ENCODE data around the gene CTNNB1. TPM values are rescaled to one million over a fixed set of nuclear protein-coding genes. Genes with fewer than 3 reads are reported as not detected.

Gene CTNNB1
- total and polyA plus RNA-seq, 2 donors, result 230 to 664 TPM

DNA sequence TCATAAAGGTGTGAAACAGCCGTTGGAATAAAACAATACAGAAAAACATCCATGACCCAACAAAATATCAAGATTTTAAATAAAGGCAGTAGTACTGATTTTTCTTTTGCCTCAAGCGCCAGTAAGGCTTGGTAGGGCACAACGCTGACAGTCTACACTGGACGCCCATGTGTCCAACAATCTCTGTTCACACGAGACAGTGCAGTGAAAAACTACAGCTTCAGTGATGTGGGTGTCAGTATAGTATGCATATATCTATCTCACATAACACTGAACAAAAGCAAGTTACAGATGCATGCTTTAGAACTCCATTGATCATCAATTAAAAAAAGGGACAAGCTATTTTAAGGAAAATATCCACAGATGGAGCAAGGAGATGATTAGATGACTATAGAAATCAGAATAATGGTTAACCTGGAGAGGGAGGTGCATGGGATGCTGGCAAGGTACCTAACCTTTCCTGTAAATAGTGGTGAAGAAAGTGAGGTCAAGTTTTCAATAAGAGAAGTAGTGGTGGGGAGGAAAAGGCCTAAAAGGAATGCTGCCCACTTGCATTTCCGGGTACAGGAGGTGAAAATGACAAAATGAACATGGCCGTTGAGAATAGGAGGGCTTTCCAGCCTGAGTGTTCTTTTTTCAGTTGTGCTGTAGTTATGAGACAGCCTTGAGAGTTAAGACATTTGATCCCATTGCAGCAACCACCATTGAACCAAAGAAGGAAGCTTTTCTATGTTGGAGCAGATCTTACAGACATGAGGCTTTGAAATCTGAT lies 42.7 kb downstream of the CTNNB1 start:
- Histone ChIP-seq H3K36me3 (ENCODE audit: insufficient read depth) (peaks cover 3% of the 10 kb centered on the region), H3K27ac (ENCODE audit: low read depth) (no peak overlapping the region), H3K4me1 (ENCODE audit: insufficient read depth) (no peaks in the 10 kb centered on the region), H3K4me3 (ENCODE audit: low read depth, low read length) (no peak overlapping the region)
- 83% methylated on average over 7 of the region's 7 CpGs for WGBS
- DNase-seq (ENCODE audit: extremely low spot score), result no peak

DNA sequence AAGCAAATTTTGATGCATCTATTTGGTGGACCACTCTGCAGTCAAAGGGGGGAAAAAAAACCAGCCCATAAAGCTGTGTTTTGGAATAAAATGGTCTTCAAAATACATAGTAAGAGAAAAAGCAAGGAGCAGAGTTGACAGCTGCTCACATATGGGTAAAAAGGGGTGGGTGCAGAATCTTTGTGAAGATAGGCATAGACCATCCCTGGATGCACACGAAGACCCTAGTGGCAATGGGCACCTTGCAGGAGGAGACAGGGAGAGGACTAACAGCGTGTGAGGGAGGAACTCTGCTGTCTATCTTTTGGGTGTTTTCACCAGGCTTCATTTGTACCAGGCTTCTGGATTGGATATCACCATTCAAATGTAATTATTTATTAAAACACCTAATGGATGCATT lies 43.9 kb downstream of the CTNNB1 start:
- Histone ChIP-seq H3K27ac (ENCODE audit: low read depth) (no peak overlapping the region), H3K36me3 (ENCODE audit: insufficient read depth) (peaks cover under 1% of the 10 kb centered on the region), H3K4me3 (ENCODE audit: low read depth, low read length) (no peak overlapping the region), H3K4me1 (ENCODE audit: insufficient read depth) (no peaks in the 10 kb centered on the region)
- DNase-seq (ENCODE audit: extremely low spot score), result no peak
- 71% methylated on average over 2 of the region's 2 CpGs for WGBS

DNA sequence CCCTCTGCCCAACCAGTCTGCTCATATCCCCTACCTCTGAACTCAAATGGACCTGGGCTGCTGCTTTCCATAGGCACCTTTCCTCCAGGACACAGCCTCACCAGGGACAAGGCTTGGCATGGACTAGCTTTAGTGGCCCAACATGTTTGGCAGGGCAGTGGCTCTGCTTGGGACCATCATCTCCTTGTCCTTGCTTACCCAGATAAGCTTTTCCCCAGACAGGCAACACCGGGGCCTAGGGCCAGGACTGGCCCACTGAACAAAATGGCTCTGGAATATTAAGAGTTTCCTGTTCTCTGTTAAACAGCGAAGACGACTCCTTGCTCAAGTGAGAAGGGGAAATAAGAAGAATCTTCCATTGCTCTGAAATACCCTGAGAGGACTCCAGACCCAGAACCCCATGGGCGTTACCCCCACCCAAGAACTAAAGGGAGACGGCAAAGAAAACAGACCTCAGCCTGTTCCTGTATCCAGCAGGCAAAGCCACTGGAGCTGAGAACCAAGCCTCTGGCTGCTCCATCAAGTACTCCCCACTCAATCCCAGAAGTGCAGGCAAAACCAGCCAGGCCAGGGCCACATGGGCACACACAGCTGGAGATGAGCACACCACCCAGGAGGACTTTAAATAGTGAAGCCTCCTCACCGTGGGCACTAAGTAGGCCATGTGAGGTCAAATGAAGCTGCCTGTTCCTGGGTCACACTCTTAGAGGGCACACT lies 45.5 kb downstream of the CTNNB1 start:
- DNase-seq (ENCODE audit: extremely low spot score), result no peak
- Histone ChIP-seq H3K4me3 (ENCODE audit: low read depth, low read length) (no peak overlapping the region), H3K4me1 (ENCODE audit: insufficient read depth) (no peaks in the 10 kb centered on the region), H3K36me3 (ENCODE audit: insufficient read depth) (no peaks in the 10 kb centered on the region), H3K27ac (ENCODE audit: low read depth) (no peak overlapping the region)
- WGBS, result 69% methylated on average over 6 of the region's 6 CpGs

DNA sequence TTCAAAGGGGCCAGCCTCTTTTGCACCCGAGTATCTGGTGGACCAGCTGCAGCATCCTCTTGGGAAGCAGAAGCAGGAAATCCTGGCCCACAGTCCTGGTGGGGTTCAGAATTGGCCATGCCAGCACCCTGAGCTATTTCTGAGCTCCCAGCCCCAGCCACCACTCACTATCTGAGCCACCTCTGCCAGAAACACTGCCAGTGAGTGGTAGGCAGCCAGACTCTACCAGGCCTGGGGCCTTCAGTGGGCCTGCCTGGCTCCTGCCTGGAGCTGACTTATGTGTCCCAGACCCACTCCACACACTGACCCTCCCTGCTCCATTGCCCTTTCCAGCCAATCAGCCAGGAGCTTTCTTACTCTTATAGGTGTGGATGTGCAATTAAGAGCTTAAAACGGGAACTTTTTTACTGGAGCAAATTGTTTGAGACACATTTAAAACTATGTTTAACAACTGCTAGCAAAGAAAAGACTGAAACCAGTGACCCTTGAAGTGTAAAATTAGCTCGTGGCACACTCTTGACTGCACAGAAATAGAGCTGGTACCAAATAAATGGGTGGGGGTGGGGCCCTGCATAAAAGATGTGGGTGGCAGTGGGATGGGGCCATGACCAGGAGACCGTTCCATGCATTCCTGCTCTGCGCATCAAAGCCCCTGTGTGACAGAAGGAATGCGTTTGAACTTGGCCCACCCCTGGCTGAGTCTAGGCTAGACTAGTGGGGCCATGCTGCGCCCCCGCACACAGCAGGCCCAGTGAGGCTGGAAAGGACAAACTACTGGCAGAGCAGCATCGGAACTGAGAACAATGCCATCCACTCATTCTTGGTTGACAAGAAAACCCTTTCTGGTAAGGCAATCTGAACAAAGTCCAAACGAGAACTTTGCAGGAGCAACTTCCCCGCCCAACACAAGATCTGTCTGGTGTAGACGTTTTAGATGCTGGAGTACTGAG lies 48.0 kb downstream of the CTNNB1 start:
- H3K27ac ChIP-seq (ENCODE audit: low read depth), result no peak overlapping the region
- WGBS, result 68% methylated on average over 12 of the region's 12 CpGs
- H3K4me1 ChIP-seq (ENCODE audit: insufficient read depth), result no peaks in the 10 kb centered on the region
- H3K4me3 ChIP-seq (ENCODE audit: low read depth, low read length), result no peak overlapping the region
- no peak for DNase-seq (ENCODE audit: extremely low spot score)
- no peaks in the 10 kb centered on the region for H3K36me3 ChIP-seq (ENCODE audit: insufficient read depth)

DNA sequence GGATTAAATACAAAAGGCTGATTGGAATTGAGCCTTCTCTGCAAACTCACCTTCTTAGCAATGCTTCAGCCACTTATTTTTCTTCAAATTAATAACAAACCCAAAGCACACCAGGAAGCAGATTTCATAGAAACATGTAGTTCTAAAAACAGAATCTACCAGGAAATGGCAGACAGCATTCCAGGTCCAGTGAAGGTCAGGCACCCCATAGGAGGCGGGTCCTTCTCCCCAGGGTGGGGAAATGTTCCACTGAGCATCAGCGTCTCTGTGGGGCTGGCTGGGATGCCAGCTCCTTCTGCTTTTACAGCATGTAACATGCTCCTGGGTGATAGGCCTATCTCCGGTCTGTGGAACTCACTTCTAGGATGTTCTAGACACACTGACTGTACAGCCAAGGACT lies 49.2 kb downstream of the CTNNB1 start:
- no peak for DNase-seq (ENCODE audit: extremely low spot score)
- 85% methylated on average over 3 of the region's 3 CpGs for WGBS

DNA sequence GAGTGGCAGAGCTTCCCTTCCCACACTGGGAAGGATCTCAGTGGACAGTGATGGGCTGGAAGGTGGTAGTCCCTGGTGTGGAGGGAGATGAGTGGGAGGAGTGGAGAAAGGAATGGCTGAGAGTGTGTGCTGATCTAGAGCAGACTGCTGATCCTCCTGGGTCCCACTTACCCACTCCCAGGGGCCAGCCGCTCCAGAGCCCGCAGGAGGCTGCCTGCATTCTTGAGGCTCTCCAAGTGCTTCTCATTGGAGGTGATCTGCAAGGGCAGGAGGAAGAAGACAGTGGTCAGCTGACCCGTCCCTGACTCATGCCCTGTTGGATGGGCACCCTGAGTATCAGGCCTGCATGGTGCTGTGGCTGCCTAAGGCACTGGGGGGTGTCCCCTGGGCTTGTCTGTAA lies 50.0 kb downstream of the CTNNB1 start:
- no peaks in the 10 kb centered on the region for H3K36me3 ChIP-seq (ENCODE audit: insufficient read depth)
- no peak for DNase-seq (ENCODE audit: extremely low spot score)
- WGBS, result 97% methylated on average over 3 of the region's 3 CpGs
- H3K4me1 ChIP-seq (ENCODE audit: insufficient read depth), result no peaks in the 10 kb centered on the region
- H3K27ac ChIP-seq (ENCODE audit: low read depth), result no peak overlapping the region
- no peak overlapping the region for H3K4me3 ChIP-seq (ENCODE audit: low read depth, low read length)

More for the DNA sequence above, 49.2 kb downstream of the CTNNB1 start:
- Histone ChIP-seq H3K4me3 (ENCODE audit: low read depth, low read length) (no peak overlapping the region), H3K27ac (ENCODE audit: low read depth) (no peak overlapping the region), H3K36me3 (ENCODE audit: insufficient read depth) (no peaks in the 10 kb centered on the region), H3K4me1 (ENCODE audit: insufficient read depth) (no peaks in the 10 kb centered on the region)

DNA sequence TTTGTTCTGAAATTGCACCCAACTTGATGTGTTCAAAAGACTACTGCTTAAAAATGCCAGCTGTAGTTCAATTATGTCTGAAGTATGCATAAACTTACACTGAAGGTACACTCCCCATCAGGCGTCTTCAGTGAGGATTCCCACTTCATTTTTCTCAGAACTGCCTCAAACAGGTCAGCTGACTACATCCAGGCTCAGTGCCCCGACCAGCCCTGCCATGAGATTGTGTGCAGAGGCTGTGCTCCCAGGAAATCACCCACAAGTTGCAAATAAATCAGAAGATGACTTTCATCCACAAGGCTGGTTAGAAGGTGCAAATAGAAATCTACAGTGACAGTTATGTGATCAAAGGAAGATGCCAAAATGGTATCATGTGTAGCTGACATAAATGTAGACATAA lies 51.5 kb downstream of the CTNNB1 start:
- Histone ChIP-seq H3K4me1 (ENCODE audit: insufficient read depth) (no peaks in the 10 kb centered on the region), H3K27ac (ENCODE audit: low read depth) (no peak overlapping the region), H3K4me3 (ENCODE audit: low read depth, low read length) (no peak overlapping the region), H3K36me3 (ENCODE audit: insufficient read depth) (no peaks in the 10 kb centered on the region)
- WGBS, result 67% methylated on average over 2 of the region's 2 CpGs
- no peak for DNase-seq (ENCODE audit: extremely low spot score)

DNA sequence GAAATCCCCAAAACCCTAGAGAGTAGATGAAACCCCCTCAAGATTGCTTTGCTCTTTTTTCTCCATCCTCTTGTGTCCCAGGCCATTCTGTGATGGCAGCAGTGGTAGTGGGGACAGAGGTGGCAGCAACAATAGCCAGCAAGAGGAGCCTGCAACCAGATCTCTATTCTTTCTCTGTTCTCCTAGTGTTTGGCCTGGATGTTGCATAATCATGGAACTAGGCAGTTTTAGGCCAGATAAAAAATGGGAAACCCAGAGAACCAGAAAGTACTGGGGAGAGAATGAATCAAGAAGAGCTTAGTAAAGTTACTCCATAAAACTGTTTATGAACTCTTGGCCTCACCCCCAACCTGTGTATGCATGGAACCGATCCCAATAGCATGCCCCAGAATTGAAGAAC lies 52.3 kb downstream of the CTNNB1 start:
- WGBS, result 95% methylated on average over 1 of the region's 1 CpG
- no peak overlapping the region for H3K27ac ChIP-seq (ENCODE audit: low read depth)
- H3K4me3 ChIP-seq (ENCODE audit: low read depth, low read length), result no peak overlapping the region
- no peak for DNase-seq (ENCODE audit: extremely low spot score)
- no peaks in the 10 kb centered on the region for H3K36me3 ChIP-seq (ENCODE audit: insufficient read depth)
- no peaks in the 10 kb centered on the region for H3K4me1 ChIP-seq (ENCODE audit: insufficient read depth)

DNA sequence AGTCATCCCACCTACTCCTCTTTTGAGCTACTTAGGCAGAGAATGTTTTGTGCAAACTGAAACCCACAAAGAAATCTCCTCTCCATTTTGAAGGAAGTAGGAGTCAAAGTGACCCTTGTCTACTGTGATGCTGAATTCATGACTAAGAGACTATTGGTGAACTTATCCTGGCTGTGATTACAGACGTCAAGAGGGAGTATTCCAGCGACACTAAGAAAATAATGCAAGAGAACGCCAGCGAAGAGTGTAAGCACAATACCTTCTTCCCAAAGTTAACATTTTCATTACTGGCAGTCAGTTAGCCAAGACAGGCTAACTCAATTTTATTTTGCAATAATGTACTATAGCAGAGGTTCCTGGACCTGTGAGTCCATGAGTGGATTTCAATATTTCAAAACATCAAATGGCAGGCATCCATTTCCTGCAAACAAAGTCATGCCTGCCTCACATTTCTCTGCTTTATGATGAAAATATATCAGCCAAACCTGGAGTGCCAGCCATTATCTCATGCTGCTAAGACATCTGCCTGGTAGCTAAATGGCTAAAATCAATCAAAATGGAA lies 59.0 kb downstream of the CTNNB1 start:
- Histone ChIP-seq H3K27ac (ENCODE audit: low read depth) (no peak overlapping the region), H3K4me1 (ENCODE audit: insufficient read depth) (no peaks in the 10 kb centered on the region), H3K4me3 (ENCODE audit: low read depth, low read length) (no peak overlapping the region), H3K36me3 (ENCODE audit: insufficient read depth) (no peaks in the 10 kb centered on the region)
- WGBS, result 88% methylated on average over 4 of the region's 4 CpGs
- no peak for DNase-seq (ENCODE audit: extremely low spot score)

DNA sequence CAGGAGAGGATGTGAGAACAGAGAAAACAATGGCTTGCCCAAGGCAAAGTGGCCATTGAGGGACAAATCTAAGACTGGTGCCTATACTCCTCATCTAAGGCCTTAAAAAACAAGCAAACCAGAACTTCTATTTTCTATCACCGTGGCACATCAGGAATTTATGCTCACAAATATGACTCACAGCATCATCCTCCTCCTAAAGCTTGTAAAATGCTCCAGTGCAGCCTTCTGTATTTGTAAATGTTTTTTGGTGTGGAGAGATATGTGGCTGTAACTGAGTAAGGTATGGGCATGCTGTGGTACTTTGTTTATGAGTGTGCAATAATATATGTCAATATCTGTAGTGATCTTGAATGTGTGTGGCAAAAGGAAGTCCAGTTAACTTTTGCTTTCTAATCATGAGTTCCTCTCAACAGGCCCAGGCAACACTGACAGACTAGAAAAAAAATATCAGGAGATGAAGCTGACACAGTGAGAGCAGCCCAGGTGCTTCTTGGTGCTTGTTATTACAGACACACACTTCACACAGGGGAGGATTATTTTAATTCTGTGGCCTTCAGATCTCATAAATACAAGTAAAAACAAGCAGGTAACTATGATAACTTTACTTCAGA lies 60.3 kb downstream of the CTNNB1 start:
- no peak overlapping the region for H3K4me3 ChIP-seq (ENCODE audit: low read depth, low read length)
- no peak overlapping the region for H3K27ac ChIP-seq (ENCODE audit: low read depth)
- no peak for DNase-seq (ENCODE audit: extremely low spot score)
- H3K4me1 ChIP-seq (ENCODE audit: insufficient read depth), result no peaks in the 10 kb centered on the region
- WGBS, result 33% methylated on average over 1 of the region's 1 CpG
- H3K36me3 ChIP-seq (ENCODE audit: insufficient read depth), result no peaks in the 10 kb centered on the region

DNA sequence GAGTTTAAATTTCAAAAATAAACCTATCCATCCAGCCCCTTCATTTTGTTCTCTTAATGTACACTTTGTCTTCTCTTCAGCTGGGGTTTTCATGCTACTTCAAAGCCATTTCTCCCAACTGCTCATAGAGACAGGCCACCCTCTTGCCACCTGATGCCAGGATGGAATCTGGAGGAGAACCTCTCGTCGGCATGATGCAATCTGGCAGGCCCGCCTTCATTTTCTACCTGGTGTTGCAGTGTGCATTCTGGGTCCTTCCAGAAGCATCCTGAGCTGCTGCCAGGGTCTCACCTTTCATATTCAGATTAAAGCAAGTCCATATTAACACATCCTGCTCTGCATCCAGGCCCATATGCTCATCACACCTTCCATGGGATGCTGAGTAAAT lies 60.8 kb downstream of the CTNNB1 start:
- no peak for DNase-seq (ENCODE audit: extremely low spot score)
- Histone ChIP-seq H3K4me1 (ENCODE audit: insufficient read depth) (no peaks in the 10 kb centered on the region), H3K27ac (ENCODE audit: low read depth) (no peak overlapping the region), H3K4me3 (ENCODE audit: low read depth, low read length) (no peak overlapping the region), H3K36me3 (ENCODE audit: insufficient read depth) (no peaks in the 10 kb centered on the region)
- WGBS, result 87% methylated on average over 3 of the region's 3 CpGs

DNA sequence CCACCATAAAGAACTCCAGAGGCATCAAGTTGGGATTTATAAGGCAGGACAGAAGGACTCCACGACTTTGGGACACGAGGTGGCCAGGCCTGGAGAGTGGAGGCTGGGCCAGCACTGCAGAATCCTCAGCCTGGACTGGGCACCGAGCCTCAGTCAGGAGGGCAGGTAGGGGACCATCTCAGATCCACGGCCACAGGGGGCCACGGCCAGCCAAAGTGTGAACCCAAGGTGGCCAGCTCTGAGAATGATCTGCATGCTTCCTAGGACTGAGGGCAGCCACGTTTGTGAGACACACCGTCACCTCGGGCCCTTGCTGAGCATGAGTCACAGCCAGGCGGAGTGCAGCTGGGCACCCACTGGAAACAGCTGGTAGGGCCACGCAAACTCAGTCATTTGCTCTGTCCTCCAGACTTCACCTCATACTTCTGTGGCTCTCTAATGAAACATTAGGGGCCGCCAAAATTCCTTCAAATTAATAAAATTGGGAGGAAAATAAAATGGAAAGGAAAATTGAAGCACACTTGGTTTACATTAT lies 65.8 kb downstream of the CTNNB1 start:
- H3K4me3 ChIP-seq (ENCODE audit: low read depth, low read length), result no peak overlapping the region
- no peaks in the 10 kb centered on the region for H3K36me3 ChIP-seq (ENCODE audit: insufficient read depth)
- no peak overlapping the region for H3K27ac ChIP-seq (ENCODE audit: low read depth)
- 89% methylated on average over 11 of the region's 11 CpGs for WGBS
- H3K4me1 ChIP-seq (ENCODE audit: insufficient read depth), result no peaks in the 10 kb centered on the region
- DNase-seq (ENCODE audit: extremely low spot score), result no peak

DNA sequence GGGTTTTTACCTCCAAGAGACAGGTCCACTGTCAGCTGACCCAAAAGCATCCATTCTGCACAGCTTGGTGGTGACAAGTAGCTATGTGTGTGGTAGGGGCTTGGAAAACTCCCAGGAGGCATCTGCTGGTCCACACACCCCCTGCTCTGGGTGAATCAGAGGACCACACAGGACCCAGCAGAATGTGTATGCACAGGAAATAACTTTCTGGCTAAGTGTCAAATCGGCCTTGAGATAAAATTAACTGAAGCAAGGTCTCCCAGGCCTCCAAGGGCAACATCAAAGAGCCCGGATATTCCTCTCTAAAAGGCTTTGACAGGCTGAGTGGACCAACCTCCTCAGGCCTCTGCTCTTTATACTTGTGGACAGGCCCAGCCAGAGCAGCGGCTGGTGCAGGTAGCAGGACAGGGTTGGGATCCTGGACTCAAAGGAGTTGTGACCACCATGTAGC lies 66.5 kb downstream of the CTNNB1 start:
- Histone ChIP-seq H3K4me3 (ENCODE audit: low read depth, low read length) (no peak overlapping the region), H3K27ac (ENCODE audit: low read depth) (no peak overlapping the region), H3K36me3 (ENCODE audit: insufficient read depth) (no peaks in the 10 kb centered on the region), H3K4me1 (ENCODE audit: insufficient read depth) (no peaks in the 10 kb centered on the region)
- WGBS, result 42% methylated on average over 3 of the region's 3 CpGs
- no peak for DNase-seq (ENCODE audit: extremely low spot score)

Data from urinary bladder (tissue), 4 donors.